Nephron progenitor cell (in vitro differentiated cells): ENCODE results near the gene CBX8.

Experiments
- DNase-seq: peaks from one replicate; pipeline ENCODE4 v3.0.0; 2021
- H3K27ac Mint-ChIP-seq: 2 replicates; pipeline ENCODE4 v1.8.0; 2021; ENCODE audit warnings: mild to moderate bottlenecking, moderate library complexity, mixed read lengths
- H3K27me3 Mint-ChIP-seq: 2 replicates; pipeline ENCODE4 v1.8.0; 2021; ENCODE audit warnings: mild to moderate bottlenecking, low read depth, mixed read lengths; ENCODE audit not compliant: poor library complexity
- H3K36me3 Mint-ChIP-seq: 2 replicates; pipeline ENCODE4 v1.8.0; 2021; ENCODE audit warnings: low read depth, mixed read lengths
- H3K4me1 Mint-ChIP-seq: 2 replicates; pipeline ENCODE4 v1.8.0; 2021; ENCODE audit warnings: mixed read lengths
- H3K4me3 Mint-ChIP-seq: 2 replicates; pipeline ENCODE4 v1.8.0; 2021; ENCODE audit warnings: mild to moderate bottlenecking, moderate library complexity, mixed read lengths
- H3K9me3 Mint-ChIP-seq: 2 replicates; pipeline ENCODE4 v1.8.0; 2021; ENCODE audit warnings: mild to moderate bottlenecking, moderate library complexity, mixed read lengths
- TF ChIP-seq, protein P1 (sequence below): fragments of 200-600 bp; sonication (generic); IDR thresholded peaks from 2 replicates; pipeline ENCODE4 v1.5.0; 2021; ENCODE audit warnings: antibody characterized with exemption

Gene CBX8

DNA sequence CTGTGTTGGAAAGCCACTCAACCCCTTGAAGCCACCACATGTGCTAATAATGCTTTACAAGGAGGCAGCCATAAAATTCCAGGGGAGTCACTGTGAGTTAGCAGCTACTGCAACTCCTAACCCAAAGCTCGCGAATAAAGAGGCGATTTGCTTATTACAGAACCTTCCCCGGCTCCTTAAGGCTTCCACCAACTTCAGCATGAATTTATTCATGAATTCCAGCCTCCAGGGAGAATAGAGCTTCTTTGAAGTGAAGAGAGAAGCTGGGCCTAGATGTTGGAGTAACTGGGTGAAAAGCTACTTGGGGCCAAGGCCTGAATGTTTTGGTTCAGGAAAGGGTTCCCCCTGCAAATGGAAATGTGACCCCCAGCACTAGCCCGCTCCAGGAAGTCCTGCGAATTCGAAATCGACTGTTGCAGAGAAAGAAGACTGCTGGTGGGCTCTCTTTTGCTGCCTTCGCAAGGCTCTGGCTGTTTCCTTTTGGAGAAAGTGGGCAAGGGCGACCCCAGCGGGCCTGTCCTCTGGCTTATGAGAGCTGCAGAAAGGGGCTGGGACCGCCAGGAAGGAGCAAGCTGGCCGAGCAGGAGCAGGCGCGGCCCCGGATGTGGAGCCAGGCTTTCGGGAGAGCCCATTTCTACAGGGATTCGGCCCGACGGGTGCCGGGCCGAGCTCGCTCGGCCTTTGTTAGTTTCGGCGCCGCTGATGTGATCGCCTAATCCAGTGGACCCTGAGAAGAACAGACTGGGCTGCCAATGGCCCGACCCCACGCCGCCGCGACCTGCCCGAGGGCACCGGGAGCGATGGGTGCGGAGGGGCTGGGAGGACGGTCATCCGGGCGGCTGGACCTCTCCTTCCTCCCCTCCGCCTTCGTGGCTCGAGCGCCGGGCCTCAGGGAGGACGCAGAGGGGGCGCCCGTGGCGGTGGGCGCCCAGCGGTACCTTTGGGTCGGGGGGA is 7.6 kb downstream of the CBX8 start:
- Mint-ChIP-seq H3K36me3 (peaks cover 6% of the 10 kb centered on the region), H3K4me1 (peaks cover 61% of the 10 kb centered on the region), H3K27me3 (peaks cover 69% of the 10 kb centered on the region), H3K27ac (no peak overlapping the region), H3K4me3 (peak overlapping the region; percentile 74), H3K9me3 (no peaks in the 10 kb centered on the region)
- TF ChIP-seq, protein P1, sequence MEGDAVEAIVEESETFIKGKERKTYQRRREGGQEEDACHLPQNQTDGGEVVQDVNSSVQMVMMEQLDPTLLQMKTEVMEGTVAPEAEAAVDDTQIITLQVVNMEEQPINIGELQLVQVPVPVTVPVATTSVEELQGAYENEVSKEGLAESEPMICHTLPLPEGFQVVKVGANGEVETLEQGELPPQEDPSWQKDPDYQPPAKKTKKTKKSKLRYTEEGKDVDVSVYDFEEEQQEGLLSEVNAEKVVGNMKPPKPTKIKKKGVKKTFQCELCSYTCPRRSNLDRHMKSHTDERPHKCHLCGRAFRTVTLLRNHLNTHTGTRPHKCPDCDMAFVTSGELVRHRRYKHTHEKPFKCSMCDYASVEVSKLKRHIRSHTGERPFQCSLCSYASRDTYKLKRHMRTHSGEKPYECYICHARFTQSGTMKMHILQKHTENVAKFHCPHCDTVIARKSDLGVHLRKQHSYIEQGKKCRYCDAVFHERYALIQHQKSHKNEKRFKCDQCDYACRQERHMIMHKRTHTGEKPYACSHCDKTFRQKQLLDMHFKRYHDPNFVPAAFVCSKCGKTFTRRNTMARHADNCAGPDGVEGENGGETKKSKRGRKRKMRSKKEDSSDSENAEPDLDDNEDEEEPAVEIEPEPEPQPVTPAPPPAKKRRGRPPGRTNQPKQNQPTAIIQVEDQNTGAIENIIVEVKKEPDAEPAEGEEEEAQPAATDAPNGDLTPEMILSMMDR: no peak
- peak; percentile 69 for DNase-seq

DNA sequence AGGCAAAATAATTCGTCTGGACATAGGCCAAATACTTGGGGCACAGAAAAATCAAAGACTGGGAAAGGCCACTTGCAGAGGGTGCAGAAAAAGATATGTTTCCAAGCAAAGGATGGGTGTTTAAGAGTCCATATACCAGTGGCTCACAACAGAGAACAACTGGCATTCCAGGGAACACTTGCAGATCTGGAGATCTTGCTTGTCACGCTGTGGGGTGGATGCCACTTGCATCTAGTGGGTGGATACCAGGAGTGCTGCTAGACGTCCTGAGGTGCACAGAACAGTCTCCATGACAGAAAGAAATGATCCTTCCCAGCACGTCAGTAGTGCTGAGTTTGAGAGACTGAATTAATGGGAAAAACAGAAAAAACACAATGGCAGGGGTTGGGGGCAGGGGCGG is 8.4 kb downstream of the CBX8 start:
- H3K27me3 Mint-ChIP-seq: peaks cover 61% of the 10 kb centered on the region

GRCh38 chr17:79786930-79787643 is 9.8 kb downstream of the CBX8 start:
- Mint-ChIP-seq H3K9me3 (no peaks in the 10 kb centered on the region), H3K36me3 (peaks cover 27% of the 10 kb centered on the region), H3K27ac (no peak overlapping the region), H3K27me3 (peaks cover 47% of the 10 kb centered on the region), H3K4me1 (peaks cover 59% of the 10 kb centered on the region), H3K4me3 (no peak overlapping the region)
- no peak for DNase-seq
- TF ChIP-seq, protein P1: no peak

More for the DNA sequence above, 8.4 kb downstream of the CBX8 start:
- no peaks in the 10 kb centered on the region for H3K9me3 Mint-ChIP-seq
- no peak for DNase-seq
- H3K27ac Mint-ChIP-seq: no peak overlapping the region
- peaks cover 13% of the 10 kb centered on the region for H3K36me3 Mint-ChIP-seq
- H3K4me1 Mint-ChIP-seq: peaks cover 55% of the 10 kb centered on the region
- TF ChIP-seq, protein P1: no peak
- peak overlapping the region; percentile 67 for H3K4me3 Mint-ChIP-seq

GRCh38 chr17:79785900-79786810 is 10.7 kb downstream of the CBX8 start:
- Mint-ChIP-seq H3K4me3 (no peak overlapping the region), H3K27ac (peak overlapping the region; percentile 43), H3K36me3 (peaks cover 34% of the 10 kb centered on the region), H3K4me1 (peaks cover 65% of the 10 kb centered on the region), H3K27me3 (peaks cover 38% of the 10 kb centered on the region), H3K9me3 (no peaks in the 10 kb centered on the region)
- no peak for DNase-seq
- TF ChIP-seq, protein P1: no peak

DNA sequence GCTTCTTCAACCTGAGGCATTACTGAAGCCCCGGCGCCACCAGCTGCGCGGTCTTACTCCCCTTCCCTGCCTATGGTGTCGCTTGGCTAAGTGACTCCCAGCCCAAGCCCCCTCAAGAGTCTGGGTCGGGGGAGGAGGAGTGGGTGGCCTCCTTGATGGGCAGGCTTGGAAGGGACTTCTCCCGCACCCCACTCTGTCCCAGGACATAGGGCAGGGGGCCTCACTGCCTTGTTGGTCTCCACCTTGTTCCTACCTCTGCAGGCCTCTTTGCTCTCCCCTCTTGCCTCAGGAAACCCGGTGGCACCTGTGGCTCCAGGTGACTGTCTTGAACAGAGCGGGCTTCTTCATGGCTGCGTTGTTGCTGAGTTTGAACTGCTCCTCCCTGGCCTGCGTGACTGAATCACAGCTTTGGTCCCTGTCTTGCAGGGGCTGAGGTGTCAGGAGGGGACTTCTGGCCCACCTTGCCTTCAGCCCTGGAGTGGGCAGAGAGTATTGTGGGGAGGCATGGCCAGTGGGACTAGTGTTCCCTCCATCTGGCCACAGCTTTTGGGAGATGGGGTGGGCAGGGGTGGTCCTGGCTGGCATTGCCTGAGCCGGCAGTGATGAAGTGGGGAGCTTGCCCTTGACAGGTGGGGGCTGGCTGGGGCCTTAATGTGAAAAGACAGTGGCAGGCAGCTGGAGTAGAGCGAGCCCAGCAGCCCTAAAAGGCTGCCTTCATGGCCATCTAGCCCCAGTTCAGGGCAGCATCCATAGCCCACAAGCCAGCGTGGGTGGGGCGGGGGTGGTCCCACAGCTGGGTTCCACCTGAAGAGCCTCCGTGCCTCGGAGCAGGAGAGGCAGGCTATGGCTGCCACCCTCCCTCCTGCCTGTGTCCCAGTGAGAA is 11.6 kb downstream of the CBX8 start:
- no peak overlapping the region for H3K4me3 Mint-ChIP-seq
- peaks cover 74% of the 10 kb centered on the region for H3K4me1 Mint-ChIP-seq
- DNase-seq: no peak
- peak overlapping the region; percentile 70 for H3K27ac Mint-ChIP-seq
- no peaks in the 10 kb centered on the region for H3K9me3 Mint-ChIP-seq
- peaks cover 43% of the 10 kb centered on the region for H3K36me3 Mint-ChIP-seq
- H3K27me3 Mint-ChIP-seq: peaks cover 29% of the 10 kb centered on the region
- TF ChIP-seq, protein P1: no peak
